ENCODE results near the gene RLN2.

RLN2 gene

DNA sequence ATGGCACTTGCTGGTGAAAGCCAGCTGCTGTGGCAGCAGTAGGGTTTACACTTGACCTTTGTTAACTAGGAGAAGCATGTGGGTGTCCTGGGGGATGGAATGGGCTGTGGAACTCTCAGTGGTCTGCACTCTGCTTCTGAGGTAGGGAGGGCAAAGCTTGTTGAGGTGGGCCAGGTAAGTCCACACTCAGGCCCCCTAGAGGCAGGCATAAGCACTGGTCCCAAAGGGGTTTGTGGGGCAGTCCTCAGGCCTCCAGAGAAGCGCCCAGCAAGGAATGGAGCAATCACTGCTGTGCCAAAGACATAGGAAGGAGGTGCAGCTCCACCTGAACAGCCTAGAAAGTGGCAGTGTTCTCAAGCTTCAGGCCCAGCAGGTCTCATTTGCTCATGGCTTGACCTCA is 38.6 kb downstream of the RLN2 start:
- DNase-seq (ENCODE audit: low spot score) = no peak

DNA sequence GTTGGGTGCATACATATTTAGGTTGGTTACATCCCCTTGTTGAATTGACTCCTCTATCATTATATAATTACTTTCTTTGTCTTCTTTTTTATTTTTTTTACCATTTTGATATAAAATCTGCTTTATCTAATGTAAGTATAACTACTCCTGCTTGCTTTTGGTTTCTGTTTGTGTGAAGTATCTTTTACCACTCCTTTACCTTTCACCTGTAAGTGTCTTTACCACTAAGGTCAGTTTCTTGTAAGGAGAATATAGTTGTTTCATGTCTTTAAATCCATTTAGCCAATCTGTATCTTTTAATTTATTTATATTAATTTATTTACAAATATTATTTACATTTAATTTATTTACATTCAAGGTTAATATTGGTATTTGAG is 40.3 kb downstream of the RLN2 start:
- DNase-seq (ENCODE audit: low spot score) = no peak

DNA sequence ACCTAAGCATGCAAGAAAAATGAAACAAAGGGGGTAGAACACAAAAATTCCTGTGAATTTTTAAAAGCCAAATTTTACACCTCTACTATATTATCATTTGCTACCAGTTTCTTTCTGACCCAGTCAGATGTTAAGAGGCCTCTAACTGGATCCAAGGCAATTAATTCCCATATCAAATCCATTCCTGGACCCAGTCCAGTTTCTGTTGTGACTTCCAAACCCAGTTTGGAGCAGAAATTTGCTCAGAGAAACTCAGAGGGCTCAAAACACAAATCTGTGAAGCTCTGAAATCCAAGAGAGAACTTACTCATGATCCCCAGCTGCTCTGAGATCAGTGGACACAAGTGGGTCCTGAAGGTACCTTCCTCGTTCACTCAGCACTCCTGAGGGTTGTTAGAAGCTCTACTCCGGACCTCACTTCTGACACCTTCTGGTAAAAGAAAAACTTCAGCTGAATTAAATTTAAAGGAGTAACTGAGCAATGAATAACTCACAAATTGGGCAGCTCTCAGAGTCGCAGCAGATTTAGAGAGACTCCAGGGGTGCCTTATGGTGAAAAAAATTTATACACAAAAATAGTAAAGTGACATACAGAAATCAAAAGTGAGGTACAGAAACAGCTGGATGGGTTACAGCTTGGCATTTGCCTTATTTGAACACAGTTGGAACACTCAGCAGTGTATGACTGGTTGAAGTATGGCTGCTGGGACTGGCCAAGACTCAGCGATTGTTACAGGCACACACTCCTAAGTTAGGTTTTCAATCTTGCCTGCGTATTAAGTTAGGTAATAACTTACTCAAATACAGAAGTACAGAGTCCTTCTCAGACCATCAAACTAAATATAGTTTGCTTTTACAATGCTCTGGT is 40.9 kb downstream of the RLN2 start:
- DNase-seq (ENCODE audit: low spot score) = no peak

All from HuH-7.5 (cell line).